Measurements from ENCODE around the gene TMEM204. TPM values are rescaled to one million over a fixed set of nuclear protein-coding genes. Genes with fewer than 3 reads are reported as not detected.

Gene TMEM204
- total RNA-seq, 2 donors from 2014 or later, result 35.1 to 42.2 TPM

GRCh38 chr16:1532081-1532760, 1.2 kb upstream of the TMEM204 start:
- Histone ChIP-seq H3K36me3 (peaks cover 16% of the 10 kb centered on the region), H3K4me1 (peaks cover 0 to 72% of the 10 kb centered on the region in 2 donors), H3K9me3 (no peaks in the 10 kb centered on the region), H3K27me3 (no peaks in the 10 kb centered on the region), H3K27ac (peak overlapping the region; percentile 88 to 96), H3K4me3 (peak overlapping the region; percentile 56 to 66)
- no peak for TF ChIP-seq CTCF (IDR thresholded peaks at IDR 0.05)
- peak; percentile 93 for DNase-seq (ENCODE audit: low spot score)

- H3K9me3 ChIP-seq, result no peaks in the 10 kb centered on the region
- H3K27ac ChIP-seq, result peak overlapping the region; percentile 88 to 96
- no peaks in the 10 kb centered on the region for H3K27me3 ChIP-seq
- DNase-seq (ENCODE audit: low spot score), result no peak
- peaks cover 0 to 71% of the 10 kb centered on the region in 2 donors for H3K4me1 ChIP-seq
- H3K36me3 ChIP-seq, result peaks cover 20% of the 10 kb centered on the region
- peak overlapping the region; percentile 56 to 66 for H3K4me3 ChIP-seq
- no peak for TF ChIP-seq CTCF (IDR thresholded peaks at IDR 0.05)
Measured at GRCh38 chr16:1532771-1533170, 695 bp upstream of the TMEM204 start.

- Histone ChIP-seq H3K27ac (peak overlapping the region; percentile 88 to 96), H3K4me1 (peaks cover 3 to 72% of the 10 kb centered on the region in 2 donors), H3K36me3 (peaks cover 20% of the 10 kb centered on the region), H3K9me3 (no peaks in the 10 kb centered on the region), H3K27me3 (no peaks in the 10 kb centered on the region), H3K4me3 (peak overlapping the region; percentile 56 to 66)
- TF ChIP-seq CTCF (IDR thresholded peaks at IDR 0.05), result no peak
- no peak for DNase-seq (ENCODE audit: low spot score)
Measured at GRCh38 chr16:1534021-1535020, 855 bp downstream of the TMEM204 start.

GRCh38 chr16:1535391-1536291, 2.2 kb downstream of the TMEM204 start:
- Histone ChIP-seq H3K9me3 (no peaks in the 10 kb centered on the region), H3K27me3 (no peaks in the 10 kb centered on the region), H3K4me1 (peaks cover 3 to 77% of the 10 kb centered on the region in 2 donors), H3K27ac (peak overlapping the region; percentile 88 to 96), H3K36me3 (peaks cover 30% of the 10 kb centered on the region), H3K4me3 (peak overlapping the region; percentile 56 to 66)
- no peak for TF ChIP-seq CTCF (IDR thresholded peaks at IDR 0.05)
- no peak for DNase-seq (ENCODE audit: low spot score)

GRCh38 chr16:1536601-1537000, 3.1 kb downstream of the TMEM204 start:
- no peaks in the 10 kb centered on the region for H3K9me3 ChIP-seq
- peaks cover 3 to 77% of the 10 kb centered on the region in 2 donors for H3K4me1 ChIP-seq
- peak overlapping the region; percentile 88 to 96 for H3K27ac ChIP-seq
- no peaks in the 10 kb centered on the region for H3K27me3 ChIP-seq
- H3K36me3 ChIP-seq, result peaks cover 37% of the 10 kb centered on the region
- DNase-seq (ENCODE audit: low spot score), result no peak
- TF ChIP-seq CTCF (IDR thresholded peaks at IDR 0.05), result no peak
- peak overlapping the region; percentile 56 to 66 for H3K4me3 ChIP-seq

All from right atrium auricular region (tissue), 2 donors.